ENCODE results near the gene GANC. TPM values are rescaled to one million over a fixed set of nuclear protein-coding genes. Genes with fewer than 3 reads are reported as not detected.

Gene GANC
- total and polyA plus RNA-seq, 2 donors (not counting 1 experiment from before 2014, with no cell fraction given): 15.1 to 24.6 TPM

DNA sequence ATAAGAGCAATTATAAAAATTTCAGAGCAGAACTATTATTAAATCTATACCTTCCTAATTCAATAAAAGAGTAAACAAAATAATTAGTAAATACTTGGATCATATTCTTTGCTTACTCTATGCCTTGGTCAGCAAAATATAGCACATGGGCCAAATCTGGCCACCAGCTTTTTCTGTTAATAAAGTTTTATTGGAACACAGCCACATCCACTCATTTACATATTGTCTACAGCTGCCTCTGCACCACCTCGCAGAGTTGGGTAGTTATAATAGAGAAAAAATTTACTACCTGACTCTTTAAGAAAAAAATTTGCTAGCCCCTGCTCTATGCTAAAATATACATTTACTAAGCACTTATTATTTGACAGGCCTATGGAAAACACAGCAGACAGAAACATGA is 32.2 kb upstream of the GANC start:
- TF ChIP-seq, protein P1, sequence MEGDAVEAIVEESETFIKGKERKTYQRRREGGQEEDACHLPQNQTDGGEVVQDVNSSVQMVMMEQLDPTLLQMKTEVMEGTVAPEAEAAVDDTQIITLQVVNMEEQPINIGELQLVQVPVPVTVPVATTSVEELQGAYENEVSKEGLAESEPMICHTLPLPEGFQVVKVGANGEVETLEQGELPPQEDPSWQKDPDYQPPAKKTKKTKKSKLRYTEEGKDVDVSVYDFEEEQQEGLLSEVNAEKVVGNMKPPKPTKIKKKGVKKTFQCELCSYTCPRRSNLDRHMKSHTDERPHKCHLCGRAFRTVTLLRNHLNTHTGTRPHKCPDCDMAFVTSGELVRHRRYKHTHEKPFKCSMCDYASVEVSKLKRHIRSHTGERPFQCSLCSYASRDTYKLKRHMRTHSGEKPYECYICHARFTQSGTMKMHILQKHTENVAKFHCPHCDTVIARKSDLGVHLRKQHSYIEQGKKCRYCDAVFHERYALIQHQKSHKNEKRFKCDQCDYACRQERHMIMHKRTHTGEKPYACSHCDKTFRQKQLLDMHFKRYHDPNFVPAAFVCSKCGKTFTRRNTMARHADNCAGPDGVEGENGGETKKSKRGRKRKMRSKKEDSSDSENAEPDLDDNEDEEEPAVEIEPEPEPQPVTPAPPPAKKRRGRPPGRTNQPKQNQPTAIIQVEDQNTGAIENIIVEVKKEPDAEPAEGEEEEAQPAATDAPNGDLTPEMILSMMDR (conservative IDR thresholded peaks at IDR 0.05 in 1 of 2, IDR thresholded peaks at IDR 0.05 in 1 of 2; ENCODE audit: low read depth in 1 of 2, low read length in 2 of 2): no peak
- TF ChIP-seq EZH2 (IDR thresholded peaks at IDR 0.05; ENCODE audit: low read length, missing control alignments): no peak
- no peak for DNase-seq (ENCODE audit: low read depth in 2 of 2)
- H3K79me2 ChIP-seq (ENCODE audit: control insufficient read depth, insufficient read depth, low read length): no peaks in the 10 kb centered on the region
- H3K9me3 ChIP-seq (ENCODE audit: control insufficient read depth, insufficient read depth, low read depth, low read length): no peaks in the 10 kb centered on the region
- no peak overlapping the region for H3K9ac ChIP-seq (ENCODE audit: insufficient read depth, low read length)
- H3K27me3 ChIP-seq (ENCODE audit: control insufficient read depth, insufficient read depth, low read length): no peaks in the 10 kb centered on the region
- no peaks in the 10 kb centered on the region for H4K20me1 ChIP-seq (ENCODE audit: control insufficient read depth, extremely low read depth, insufficient read depth, low read length)
- no peak overlapping the region for H3K27ac ChIP-seq (ENCODE audit: insufficient read depth, low read length)
- peaks cover 3% of the 10 kb centered on the region for H3K36me3 ChIP-seq (ENCODE audit: control insufficient read depth, insufficient read depth, low read length)
- H2AFZ ChIP-seq (ENCODE audit: low read length): no peak overlapping the region
- no peak overlapping the region for H3K4me2 ChIP-seq (ENCODE audit: extremely low read depth, insufficient read depth, low read length)
- H3K4me3 ChIP-seq (replicated peaks in 1 of 4; ENCODE audit: control extremely low read depth in 1 of 4, insufficient read depth in 1 of 4, low read depth in 3 of 4, low read length in 4 of 4): no peak overlapping the region
- no peaks in the 10 kb centered on the region for H3K4me1 ChIP-seq (ENCODE audit: control insufficient read depth, extremely low read depth, insufficient read depth, low read length)

DNA sequence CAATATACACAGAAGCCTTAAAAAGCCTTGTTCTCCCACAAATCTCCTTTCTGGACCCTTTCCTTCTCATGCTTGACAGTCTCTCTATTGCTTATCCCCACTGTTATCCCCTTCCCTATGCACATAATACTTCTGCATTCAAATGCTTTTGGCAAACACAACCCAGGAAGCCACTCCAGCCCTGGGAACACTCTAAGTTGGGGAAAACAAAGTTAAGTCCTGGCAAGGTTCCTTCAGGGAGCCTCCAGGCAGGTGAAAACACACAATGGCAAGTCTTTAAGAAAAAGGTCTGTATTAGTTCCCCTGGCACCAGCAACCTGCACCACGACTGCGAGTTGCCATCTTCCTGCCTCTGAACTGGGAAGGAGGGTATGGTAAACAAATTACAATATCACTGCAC is 19.7 kb upstream of the GANC start:
- no peak for TF ChIP-seq EZH2 (IDR thresholded peaks at IDR 0.05; ENCODE audit: low read length, missing control alignments)
- TF ChIP-seq, protein P1 (conservative IDR thresholded peaks at IDR 0.05 in 1 of 2, IDR thresholded peaks at IDR 0.05 in 1 of 2; ENCODE audit: low read depth in 1 of 2, low read length in 2 of 2): no peak
- no peak overlapping the region for H3K4me2 ChIP-seq (ENCODE audit: extremely low read depth, insufficient read depth, low read length)
- no peaks in the 10 kb centered on the region for H4K20me1 ChIP-seq (ENCODE audit: control insufficient read depth, extremely low read depth, insufficient read depth, low read length)
- no peaks in the 10 kb centered on the region for H3K27me3 ChIP-seq (ENCODE audit: control insufficient read depth, insufficient read depth, low read length)
- H3K9me3 ChIP-seq (ENCODE audit: control insufficient read depth, insufficient read depth, low read depth, low read length): no peaks in the 10 kb centered on the region
- no peak overlapping the region for H3K27ac ChIP-seq (ENCODE audit: insufficient read depth, low read length)
- no peak overlapping the region for H2AFZ ChIP-seq (ENCODE audit: low read length)
- H3K79me2 ChIP-seq (ENCODE audit: control insufficient read depth, insufficient read depth, low read length): no peaks in the 10 kb centered on the region
- no peak overlapping the region for H3K4me3 ChIP-seq (replicated peaks in 1 of 4; ENCODE audit: control extremely low read depth in 1 of 4, insufficient read depth in 1 of 4, low read depth in 3 of 4, low read length in 4 of 4)
- peaks cover 2% of the 10 kb centered on the region for H3K36me3 ChIP-seq (ENCODE audit: control insufficient read depth, insufficient read depth, low read length)
- no peak overlapping the region for H3K9ac ChIP-seq (ENCODE audit: insufficient read depth, low read length)
- DNase-seq (ENCODE audit: low read depth in 2 of 2): no peak
- H3K4me1 ChIP-seq (ENCODE audit: control insufficient read depth, extremely low read depth, insufficient read depth, low read length): no peaks in the 10 kb centered on the region

DNA sequence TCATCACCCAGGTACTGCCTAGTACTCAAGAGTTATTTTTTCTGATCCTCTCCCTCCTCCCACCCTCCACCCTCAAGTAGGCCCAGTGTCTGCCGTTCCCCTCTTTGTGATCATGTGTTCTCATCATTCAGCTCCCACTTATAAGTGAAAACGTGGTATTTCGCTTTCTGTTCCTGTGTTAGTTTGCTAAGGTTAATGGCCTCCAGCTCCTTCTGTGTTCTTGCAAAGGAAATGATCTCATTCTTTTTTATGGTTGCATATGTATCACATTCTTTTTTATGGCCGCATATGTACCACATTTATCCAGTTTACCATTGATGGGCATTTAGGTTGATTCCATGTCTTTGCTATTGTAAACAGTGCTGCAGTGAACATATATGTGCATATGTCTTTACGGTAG is 8.2 kb upstream of the GANC start:
- no peak overlapping the region for H3K27ac ChIP-seq (ENCODE audit: insufficient read depth, low read length)
- DNase-seq (ENCODE audit: low read depth in 2 of 2): no peak
- H3K27me3 ChIP-seq (ENCODE audit: control insufficient read depth, insufficient read depth, low read length): no peaks in the 10 kb centered on the region
- H3K4me1 ChIP-seq (ENCODE audit: control insufficient read depth, extremely low read depth, insufficient read depth, low read length): no peaks in the 10 kb centered on the region
- no peak overlapping the region for H3K4me2 ChIP-seq (ENCODE audit: extremely low read depth, insufficient read depth, low read length)
- H3K36me3 ChIP-seq (ENCODE audit: control insufficient read depth, insufficient read depth, low read length): peaks cover 9% of the 10 kb centered on the region
- H3K4me3 ChIP-seq (replicated peaks in 1 of 4; ENCODE audit: control extremely low read depth in 1 of 4, insufficient read depth in 1 of 4, low read depth in 3 of 4, low read length in 4 of 4): no peak overlapping the region
- H3K9me3 ChIP-seq (ENCODE audit: control insufficient read depth, insufficient read depth, low read depth, low read length): no peaks in the 10 kb centered on the region
- no peaks in the 10 kb centered on the region for H4K20me1 ChIP-seq (ENCODE audit: control insufficient read depth, extremely low read depth, insufficient read depth, low read length)
- TF ChIP-seq, protein P1 (conservative IDR thresholded peaks at IDR 0.05 in 1 of 2, IDR thresholded peaks at IDR 0.05 in 1 of 2; ENCODE audit: low read depth in 1 of 2, low read length in 2 of 2): no peak
- TF ChIP-seq EZH2 (IDR thresholded peaks at IDR 0.05; ENCODE audit: low read length, missing control alignments): no peak
- no peak overlapping the region for H3K9ac ChIP-seq (ENCODE audit: insufficient read depth, low read length)
- peaks cover 20% of the 10 kb centered on the region for H3K79me2 ChIP-seq (ENCODE audit: control insufficient read depth, insufficient read depth, low read length)
- no peak overlapping the region for H2AFZ ChIP-seq (ENCODE audit: low read length)
